ENCODE data around the gene PTCH2.

PTCH2 gene

DNA sequence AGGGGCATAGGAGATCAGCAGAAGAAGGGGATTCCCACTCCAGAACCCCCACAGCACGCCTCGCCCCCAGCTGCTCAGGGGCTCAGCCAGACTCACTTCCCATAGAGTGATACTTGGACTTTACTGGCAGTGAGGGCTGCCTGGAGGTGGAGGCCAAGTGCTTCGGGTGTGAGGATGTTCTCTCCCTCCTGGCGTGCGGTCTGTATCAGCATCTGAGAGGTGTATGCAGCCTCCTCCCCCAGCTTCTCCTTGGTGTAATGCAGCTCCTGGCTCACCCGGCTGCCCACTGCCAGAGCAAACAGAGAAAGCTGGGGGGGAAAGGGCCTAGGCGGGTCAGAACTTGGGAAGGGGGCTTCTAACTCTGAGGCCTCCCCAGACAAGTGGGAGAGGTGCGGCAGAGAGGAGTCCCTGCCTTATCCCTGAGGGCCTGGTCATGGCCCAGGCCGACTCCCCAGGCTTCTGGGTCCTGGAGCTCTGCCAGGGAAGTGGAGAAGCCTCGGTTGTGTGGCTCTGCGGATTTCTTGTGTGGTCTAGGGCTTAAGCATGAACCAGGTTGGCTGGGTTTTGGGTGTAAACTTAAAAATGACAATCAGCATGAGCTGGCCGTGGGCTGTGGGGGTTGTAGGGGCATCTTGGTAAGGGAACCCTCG is 10.9 kb downstream of the PTCH2 start:
- TF ChIP-seq, protein P1, sequence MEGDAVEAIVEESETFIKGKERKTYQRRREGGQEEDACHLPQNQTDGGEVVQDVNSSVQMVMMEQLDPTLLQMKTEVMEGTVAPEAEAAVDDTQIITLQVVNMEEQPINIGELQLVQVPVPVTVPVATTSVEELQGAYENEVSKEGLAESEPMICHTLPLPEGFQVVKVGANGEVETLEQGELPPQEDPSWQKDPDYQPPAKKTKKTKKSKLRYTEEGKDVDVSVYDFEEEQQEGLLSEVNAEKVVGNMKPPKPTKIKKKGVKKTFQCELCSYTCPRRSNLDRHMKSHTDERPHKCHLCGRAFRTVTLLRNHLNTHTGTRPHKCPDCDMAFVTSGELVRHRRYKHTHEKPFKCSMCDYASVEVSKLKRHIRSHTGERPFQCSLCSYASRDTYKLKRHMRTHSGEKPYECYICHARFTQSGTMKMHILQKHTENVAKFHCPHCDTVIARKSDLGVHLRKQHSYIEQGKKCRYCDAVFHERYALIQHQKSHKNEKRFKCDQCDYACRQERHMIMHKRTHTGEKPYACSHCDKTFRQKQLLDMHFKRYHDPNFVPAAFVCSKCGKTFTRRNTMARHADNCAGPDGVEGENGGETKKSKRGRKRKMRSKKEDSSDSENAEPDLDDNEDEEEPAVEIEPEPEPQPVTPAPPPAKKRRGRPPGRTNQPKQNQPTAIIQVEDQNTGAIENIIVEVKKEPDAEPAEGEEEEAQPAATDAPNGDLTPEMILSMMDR (IDR thresholded peaks at IDR 0.05; ENCODE audit: low read depth, low read length, missing control alignments): no peak
- DNase-seq (ENCODE audit: low read depth): no peak
- in situ Hi-C loops (cut with HindIII; ENCODE audit: low sequenced_read_pairs): no loop called here
- no peak overlapping the region for H3K4me3 ChIP-seq (ENCODE audit: low read depth, low read length)

DNA sequence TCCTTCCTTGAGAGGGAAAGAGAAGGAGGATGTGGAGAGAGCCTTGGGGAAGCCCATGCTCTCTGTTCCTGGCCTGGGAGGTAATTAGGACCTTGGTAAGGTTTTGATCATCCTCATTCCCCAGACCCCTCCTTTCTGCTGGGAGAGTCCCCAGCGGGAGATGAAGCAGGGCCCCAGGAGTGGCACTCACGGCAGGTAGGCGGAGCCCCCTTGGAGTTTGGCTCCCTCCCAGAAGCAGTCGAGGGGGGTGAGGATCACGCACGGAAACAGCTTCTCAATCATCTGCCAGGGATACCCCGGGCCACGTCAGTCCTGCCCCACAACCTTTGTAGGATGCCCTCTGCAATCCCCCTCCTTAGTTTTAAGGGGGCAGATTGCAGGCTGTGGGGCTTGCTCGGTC is 11.5 kb downstream of the PTCH2 start:
- in situ Hi-C loops (cut with HindIII; ENCODE audit: low sequenced_read_pairs): no loop called here
- TF ChIP-seq, protein P1 (IDR thresholded peaks at IDR 0.05; ENCODE audit: low read depth, low read length, missing control alignments): no peak
- no peak overlapping the region for H3K4me3 ChIP-seq (ENCODE audit: low read depth, low read length)
- no peak for DNase-seq (ENCODE audit: low read depth)

DNA sequence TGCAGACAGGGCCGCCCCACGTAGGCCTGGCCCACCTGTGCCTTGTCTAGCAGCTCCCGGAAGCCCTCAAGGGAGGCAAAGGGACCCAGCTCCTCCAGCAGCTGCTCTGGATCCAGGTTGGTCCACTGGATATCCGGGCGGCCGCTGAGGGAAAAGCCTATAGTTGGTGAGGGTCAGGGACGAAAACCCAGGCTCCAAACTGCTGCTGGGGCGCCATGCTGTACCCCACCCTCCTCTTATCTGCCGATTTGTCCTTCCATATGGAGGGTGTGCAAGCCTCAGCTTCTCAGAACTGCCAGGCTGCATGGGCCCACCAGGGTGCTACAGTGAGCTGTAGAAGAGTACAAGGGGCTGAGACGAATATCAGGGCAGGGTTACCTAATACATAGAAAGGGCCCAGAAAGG is 12.2 kb downstream of the PTCH2 start:
- TF ChIP-seq, protein P1 (IDR thresholded peaks at IDR 0.05; ENCODE audit: low read depth, low read length, missing control alignments): no peak
- in situ Hi-C loops (cut with HindIII; ENCODE audit: low sequenced_read_pairs): no loop called here
- no peak for DNase-seq (ENCODE audit: low read depth)
- no peak overlapping the region for H3K4me3 ChIP-seq (ENCODE audit: low read depth, low read length)

DNA sequence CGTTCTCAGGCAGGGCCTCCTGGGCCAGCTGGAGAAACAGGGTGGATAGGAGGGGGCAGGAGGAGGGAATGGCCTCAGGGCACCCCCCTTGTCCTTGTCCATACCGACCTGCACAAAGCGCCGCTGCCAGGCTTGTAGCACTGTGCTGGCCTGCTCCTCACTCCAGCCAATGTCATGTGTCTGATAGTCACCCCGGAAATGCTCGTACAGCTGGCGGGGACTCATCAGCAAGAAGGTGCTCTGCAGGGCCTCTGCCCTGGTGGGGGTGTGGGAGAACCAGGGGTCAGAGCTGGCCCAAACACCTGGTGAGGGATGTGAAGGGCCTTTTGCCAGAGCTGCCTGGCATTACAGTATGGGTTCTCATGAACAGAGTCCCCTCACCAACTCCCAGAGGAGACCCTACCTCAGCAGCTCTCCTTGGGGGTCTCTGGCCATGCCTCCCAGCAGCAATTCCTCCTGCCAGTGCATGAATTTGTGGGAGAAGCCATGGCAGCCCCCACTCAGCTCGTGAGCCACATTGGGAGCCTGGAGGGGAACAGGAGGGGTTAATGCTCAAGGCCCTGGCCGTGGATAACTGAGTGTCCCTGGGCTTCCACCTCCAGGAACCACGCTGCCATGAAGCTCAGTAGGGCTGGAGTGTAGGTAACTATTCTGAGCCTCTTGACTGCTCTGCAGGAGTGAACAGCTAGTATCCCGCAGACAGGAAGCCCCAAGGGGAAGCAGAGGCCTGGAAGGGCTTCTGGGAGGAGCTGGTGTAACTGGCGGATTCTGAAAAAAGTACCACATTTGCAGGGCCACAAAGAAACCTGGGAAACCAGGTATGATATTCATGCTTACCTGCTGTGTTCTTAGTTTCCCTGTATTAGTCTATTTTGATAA is 13.3 kb downstream of the PTCH2 start:
- in situ Hi-C loops (cut with HindIII; ENCODE audit: low sequenced_read_pairs): no loop called here
- H3K4me3 ChIP-seq (ENCODE audit: low read depth, low read length): no peak overlapping the region
- no peak for DNase-seq (ENCODE audit: low read depth)
- TF ChIP-seq, protein P1 (IDR thresholded peaks at IDR 0.05; ENCODE audit: low read depth, low read length, missing control alignments): no peak

DNA sequence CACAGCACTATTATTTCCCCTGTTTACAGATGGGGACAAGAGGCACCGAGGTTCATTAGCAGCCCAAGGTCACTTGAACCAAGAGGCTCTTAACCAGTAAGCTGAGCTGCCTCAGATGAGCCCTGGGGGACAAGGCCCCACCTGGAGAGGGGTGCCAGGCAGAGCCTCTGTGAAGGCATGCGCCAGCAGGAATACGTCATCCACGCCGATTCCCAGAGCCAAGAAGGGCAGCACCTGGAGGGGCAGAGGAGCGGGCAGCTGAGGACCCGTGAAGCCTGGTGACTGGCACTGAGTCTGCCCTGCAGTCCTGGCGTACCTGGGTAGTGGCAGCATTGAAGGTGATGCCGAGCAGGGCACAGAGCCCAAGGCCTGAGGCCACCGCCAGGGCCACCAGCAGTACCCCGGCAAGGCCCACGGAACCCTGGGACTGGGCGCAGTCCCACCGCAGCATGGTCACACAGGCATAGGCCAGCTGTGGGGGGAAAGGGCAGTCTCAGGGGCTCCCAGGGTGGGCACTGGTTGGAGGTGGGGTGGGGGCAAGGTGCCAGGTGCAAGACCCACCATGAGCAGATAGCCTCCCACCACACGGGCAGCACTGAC is 14.1 kb downstream of the PTCH2 start:
- in situ Hi-C loops (cut with HindIII; ENCODE audit: low sequenced_read_pairs): no loop called here
- TF ChIP-seq, protein P1 (IDR thresholded peaks at IDR 0.05; ENCODE audit: low read depth, low read length, missing control alignments): no peak
- no peak overlapping the region for H3K4me3 ChIP-seq (ENCODE audit: low read depth, low read length)
- no peak for DNase-seq (ENCODE audit: low read depth)

DNA sequence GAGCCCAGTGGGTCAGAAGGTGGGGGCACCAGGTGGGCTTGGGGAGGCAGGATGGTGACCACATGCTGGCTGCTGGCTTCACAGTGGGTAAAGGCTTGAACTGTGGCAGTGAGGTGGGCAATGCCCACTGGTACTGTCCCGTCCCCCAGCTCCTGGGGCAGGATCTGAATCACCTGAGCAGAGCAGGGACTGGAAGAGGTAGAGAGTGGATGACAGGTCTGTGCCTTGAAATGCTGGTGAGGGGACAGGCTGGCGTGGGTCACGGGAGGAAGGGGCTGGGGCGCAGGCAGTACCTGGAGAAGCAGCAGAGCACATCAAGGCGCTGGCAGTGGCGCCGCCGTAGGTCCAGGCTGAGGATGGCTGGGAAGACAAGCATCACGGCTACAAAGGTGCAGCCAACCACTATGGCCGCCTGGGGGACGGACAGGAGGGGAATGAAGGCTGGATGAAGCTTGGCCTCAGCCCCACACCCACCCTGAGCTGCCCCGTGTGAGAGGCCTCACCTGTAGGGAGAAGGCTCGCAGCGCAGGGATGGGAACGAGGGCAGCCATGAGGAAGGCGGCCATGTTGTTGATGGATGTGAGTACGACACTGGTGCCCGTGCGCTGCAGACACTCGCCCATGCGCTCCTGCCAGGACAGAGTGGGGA is 14.9 kb downstream of the PTCH2 start:
- H3K4me3 ChIP-seq (ENCODE audit: low read depth, low read length): no peak overlapping the region
- TF ChIP-seq, protein P1 (IDR thresholded peaks at IDR 0.05; ENCODE audit: low read depth, low read length, missing control alignments): no peak
- in situ Hi-C loops (cut with HindIII; ENCODE audit: low sequenced_read_pairs): no loop called here
- DNase-seq (ENCODE audit: low read depth): no peak
